CD14-positive monocyte (primary cell): ENCODE measurements around the gene WDFY3. TPM values are rescaled to one million over a fixed set of nuclear protein-coding genes. Genes with fewer than 3 reads are reported as not detected.

Source experiments
- DNase-seq, 3 donors: peaks; one replicate each; pipeline ENCODE4 v3.0.0-alpha.2; 2011 to 2022
- H2AFZ ChIP-seq: 2 replicates; pipeline ENCODE4 v1.6.0; 2012; ENCODE audit warnings: mild to moderate bottlenecking, low read depth, low read length, inconsistent platforms; ENCODE audit not compliant: insufficient read depth, poor library complexity, severe bottlenecking
- H3K27ac ChIP-seq, 2 donors: 1 replicate in 1 of 2; 2 replicates in 1 of 2; pipeline ENCODE4 v1.5.1; 2012 to 2013; ENCODE audit warnings: low read length in 2 of 2, control low read depth in 1 of 2, inconsistent platforms in 1 of 2, low read depth in 1 of 2, mild to moderate bottlenecking in 1 of 2
- H3K27me3 ChIP-seq, 2 donors: one replicate each; pipeline versions ENCODE4 v1.6.0 to v1.6.1; 2011 to 2013; ENCODE audit warnings: low read length in 2 of 2; ENCODE audit not compliant: control insufficient read depth in 2 of 2, insufficient read depth in 2 of 2
- H3K36me3 ChIP-seq, 2 donors: replicated peaks in 1 of 2; 1 replicate in 1 of 2; 2 replicates in 1 of 2; pipeline versions ENCODE4 v1.5.1 to v1.6.1; 2012 to 2013; ENCODE audit warnings: low read length in 2 of 2, control low read depth in 1 of 2, inconsistent platforms in 1 of 2, mild to moderate bottlenecking in 1 of 2; ENCODE audit not compliant: insufficient read depth in 2 of 2, control insufficient read depth in 1 of 2
- H3K4me1 ChIP-seq, 2 donors: 1 replicate in 1 of 2; 2 replicates in 1 of 2; pipeline versions ENCODE4 v1.5.1 to v1.6.1; 2012 to 2013; ENCODE audit warnings: low read length in 2 of 2, control low read depth in 1 of 2, inconsistent platforms in 1 of 2, mild to moderate bottlenecking in 1 of 2, moderate library complexity in 1 of 2; ENCODE audit not compliant: insufficient read depth in 2 of 2, control insufficient read depth in 1 of 2
- H3K4me2 ChIP-seq: replicated peaks from 2 replicates; pipeline ENCODE3; 2012; ENCODE audit warnings: low read length, moderate library complexity, mild to moderate bottlenecking; ENCODE audit not compliant: poor library complexity, severe bottlenecking; ENCODE audit errors: extremely low read depth
- H3K4me3 ChIP-seq, 3 experiments: fragments of 200-600 bp in 1 of 3; sonication (generic) in 1 of 3; replicated peaks in 1 of 3; 1 replicate in 2 of 3; 2 replicates in 1 of 3; pipeline ENCODE4 v1.5.1; 2011 to 2013; ENCODE audit warnings: low read length in 3 of 3, mild to moderate bottlenecking in 3 of 3, control low read depth in 2 of 3, low read depth in 2 of 3, inconsistent platforms in 1 of 3, moderate library complexity in 1 of 3
- H3K79me2 ChIP-seq: 2 replicates; pipeline ENCODE4 v1.6.0; 2012; ENCODE audit warnings: mild to moderate bottlenecking, control low read depth, inconsistent platforms, low read length, moderate library complexity; ENCODE audit not compliant: insufficient read depth
- H3K9ac ChIP-seq: 2 replicates; pipeline ENCODE4 v1.6.0; 2017; ENCODE audit warnings: low read length, mild to moderate bottlenecking; ENCODE audit not compliant: insufficient read depth, poor library complexity, severe bottlenecking
- H3K9me3 ChIP-seq, 2 donors: replicated peaks in 1 of 2; 1 replicate in 1 of 2; 2 replicates in 1 of 2; pipeline versions ENCODE4 v1.5.1 to v1.6.1; 2012 to 2013; ENCODE audit warnings: low read length in 2 of 2, control low read depth in 1 of 2; ENCODE audit not compliant: control insufficient read depth in 1 of 2, insufficient read depth in 1 of 2
- H4K20me1 ChIP-seq: 2 replicates; pipeline ENCODE4 v1.6.0; 2012; ENCODE audit warnings: mild to moderate bottlenecking, low read length, control low read depth, moderate library complexity; ENCODE audit not compliant: insufficient read depth
- H3K27ac Mint-ChIP-seq, 7 donors: one replicate each; pipeline ENCODE4 v1.8.0; 2020; ENCODE audit warnings: mild to moderate bottlenecking in 7 of 7, mixed read lengths in 7 of 7, moderate library complexity in 6 of 7, inconsistent platforms in 2 of 7
- H3K27me3 Mint-ChIP-seq, 3 donors: one replicate each; pipeline ENCODE4 v1.8.0; 2021 to 2022; ENCODE audit warnings: low read depth in 3 of 3, mild to moderate bottlenecking in 3 of 3, mixed read lengths in 3 of 3, moderate library complexity in 3 of 3, inconsistent platforms in 1 of 3
- H3K36me3 Mint-ChIP-seq, 2 donors: one replicate each; pipeline ENCODE4 v1.8.0; 2020; ENCODE audit warnings: mixed read lengths in 2 of 2, inconsistent platforms in 1 of 2, mild to moderate bottlenecking in 1 of 2
- H3K4me1 Mint-ChIP-seq: one replicate; pipeline ENCODE4 v1.8.0; 2020; ENCODE audit warnings: mild to moderate bottlenecking, mixed read lengths
- H3K4me3 Mint-ChIP-seq, 2 donors: one replicate each; pipeline ENCODE4 v1.8.0; 2020; ENCODE audit warnings: mild to moderate bottlenecking in 2 of 2, mixed read lengths in 2 of 2, moderate library complexity in 1 of 2
- H3K9me3 Mint-ChIP-seq, 7 donors: one replicate each; pipeline ENCODE4 v1.8.0; 2020 to 2022; ENCODE audit warnings: mixed read lengths in 7 of 7, mild to moderate bottlenecking in 6 of 7, moderate library complexity in 6 of 7, inconsistent platforms in 2 of 7
- CTCF ChIP-seq: fragments of 200-600 bp; IDR thresholded peaks from one replicate; pipeline ENCODE4 v1.8.0; 2022; ENCODE audit warnings: antibody characterized with exemption, mild to moderate bottlenecking
- WGBS: methylation state at CpG from one replicate; pipeline ENCODE4 v1.1.5; 2013; ENCODE audit warnings: missing lambda C conversion rate; ENCODE audit not compliant: insufficient coverage; 5-methylcytosine and 5-hydroxymethylcytosine counted together
- intact Hi-C, 2 donors: fragments of 100-400 bp; cut with micrococcal nuclease; formaldehyde crosslinking; loops; one replicate each; pipeline versions ENCODE4 v1.15.0 to v1.15.1; 2023
- polyA plus RNA-seq, 3 donors: library from polyadenylated mRNA; depleted of rRNA in 1 of 3; unstranded in 2 of 3; stranded (reverse) in 1 of 3; fragments of 300-500 nt in 2 of 3; fragments of >200 nt in 1 of 3; fragmentation: Illumina TruSeq in 2 of 3; gene quantifications; 1 replicate in 2 of 3; 2 replicates in 1 of 3; pipeline ENCODE4 v1.2.3, GENCODE V29; 2012 to 2021

Gene WDFY3
- polyA plus RNA-seq, 3 donors: 5.6 to 35.5 (median 5.9) TPM

- no peak for TF ChIP-seq CTCF
- Mint-ChIP-seq H3K27me3 (peaks cover 0 to 2% (median 0%) of the 10 kb centered on the region in 3 donors), H3K4me3 (no peak overlapping the region), H3K27ac (peak overlapping the region in 2 of 7 donors; percentile 25 to 27), H3K36me3 (peaks cover 56 to 82% of the 10 kb centered on the region in 2 donors), H3K9me3 (no peaks in the 10 kb centered on the region), H3K4me1 (no peaks in the 10 kb centered on the region)
- no CpG with 5 or more reads among the region's 2 CpGs for WGBS
- Histone ChIP-seq H2AFZ (no peak overlapping the region), H3K27me3 (no peaks in the 10 kb centered on the region), H3K4me2 (no peak overlapping the region), H3K9me3 (no peaks in the 10 kb centered on the region), H3K9ac (no peak overlapping the region), H4K20me1 (peaks cover 57% of the 10 kb centered on the region), H3K4me1 (no peaks in the 10 kb centered on the region), H3K36me3 (peaks cover 32 to 71% of the 10 kb centered on the region in 2 donors), H3K4me3 (no peak overlapping the region), H3K79me2 (peaks cover 4% of the 10 kb centered on the region), H3K27ac (peak overlapping the region in 1 of 2 donors; percentile 22)
- intact Hi-C loops: no loop called here
- no peak for DNase-seq
These were observed 118.5 kb downstream of the WDFY3 start for GRCh38 chr4:84847978-84848377.

DNA sequence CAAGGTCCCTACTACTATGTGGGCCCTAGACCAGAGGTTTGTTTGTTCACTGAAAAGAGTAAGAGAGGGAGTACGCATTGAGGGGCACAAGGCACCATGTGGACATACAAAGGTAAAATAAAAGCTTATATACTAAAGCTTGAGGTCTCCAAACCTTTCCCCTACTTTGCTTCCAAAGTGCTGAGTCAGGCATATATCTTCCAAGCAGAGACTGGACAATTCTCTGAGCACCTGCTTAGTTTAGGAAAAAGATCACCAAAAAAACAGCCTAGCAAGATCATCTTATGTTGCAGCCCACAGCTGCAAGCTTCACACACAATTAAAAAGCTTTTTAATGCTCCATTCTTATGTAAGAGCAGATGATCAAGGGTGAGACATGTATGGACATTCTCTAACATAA lies 119.5 kb downstream of the WDFY3 start:
- H3K36me3 Mint-ChIP-seq: peaks cover 57 to 76% of the 10 kb centered on the region in 2 donors
- no peak overlapping the region for H3K4me3 ChIP-seq
- TF ChIP-seq CTCF: no peak
- no peak overlapping the region for H3K4me2 ChIP-seq
- H3K36me3 ChIP-seq: peaks cover 32 to 77% of the 10 kb centered on the region in 2 donors
- no CpG with 5 or more reads among the region's 1 CpG for WGBS
- H3K27ac Mint-ChIP-seq: peak overlapping the region in 1 of 7 donors; percentile 17
- H3K9me3 ChIP-seq: no peaks in the 10 kb centered on the region
- H3K4me3 Mint-ChIP-seq: no peak overlapping the region
- no peaks in the 10 kb centered on the region for H3K4me1 Mint-ChIP-seq
- no peak overlapping the region for H3K27ac ChIP-seq
- H3K4me1 ChIP-seq: no peaks in the 10 kb centered on the region
- H3K9me3 Mint-ChIP-seq: no peaks in the 10 kb centered on the region
- no peak overlapping the region for H2AFZ ChIP-seq
- DNase-seq: no peak
- no peaks in the 10 kb centered on the region for H3K27me3 ChIP-seq
- H3K27me3 Mint-ChIP-seq: peaks cover 0 to 2% (median 0%) of the 10 kb centered on the region in 3 donors
- peaks cover under 1% of the 10 kb centered on the region for H3K79me2 ChIP-seq
- H4K20me1 ChIP-seq: peaks cover 47% of the 10 kb centered on the region
- intact Hi-C loops: no loop called here
- H3K9ac ChIP-seq: no peak overlapping the region
